Lower leg skin (tissue), 4 donors: ENCODE results near the gene C1orf198. TPM values are rescaled to one million over a fixed set of nuclear protein-coding genes. Genes with fewer than 3 reads are reported as not detected.

Experiments used
- DNase-seq, 2 donors: peaks; one replicate each; pipeline ENCODE4 v3.0.0-alpha.2; 2019; ENCODE audit warnings: low spot score in 2 of 2
- H3K4me3 ChIP-seq: fragments of 200-600 bp; sonication (generic); 2 replicates; pipeline ENCODE4 v1.5.1; 2017; ENCODE audit warnings: mild to moderate bottlenecking, low read depth; ENCODE audit not compliant: poor library complexity, severe bottlenecking
- CTCF ChIP-seq, 3 donors: fragments of 450-650 bp; IDR thresholded peaks; one replicate each; pipeline ENCODE4 v1.5.1; 2016; ENCODE audit warnings: antibody characterized with exemption in 3 of 3, mild to moderate bottlenecking in 3 of 3, moderate library complexity in 2 of 3
- POLR2A ChIP-seq, 2 donors: fragments of 450-650 bp; IDR thresholded peaks; one replicate each; pipeline ENCODE4 v1.6.1; 2016 to 2017; ENCODE audit warnings: antibody characterized with exemption in 2 of 2, mild to moderate bottlenecking in 1 of 2, moderate library complexity in 1 of 2
- WGBS, 2 donors: methylation state at CpG; one replicate each; pipeline ENCODE4 v1.1.5; 2018; 5-methylcytosine and 5-hydroxymethylcytosine counted together
- intact Hi-C: fragments of 100-400 bp; cut with DNase I; formaldehyde crosslinking; loops from one replicate; pipeline ENCODE4 v1.15.0; 2023; ENCODE audit warnings: low total_unique reads
- total RNA-seq, 4 donors: library from RNA; depleted of rRNA; stranded (reverse); fragments of >200 nt; gene quantifications; one replicate each; pipeline ENCODE4 v1.1.0, GENCODE V29; 2016

C1orf198 gene
- total RNA-seq, 4 donors from 2014 or later, result 71.1 to 80.1 (median 73.3) TPM

GRCh38 chr1:230902349-230902923 lies 34.1 kb upstream of the C1orf198 start:
- no peak overlapping the region for H3K4me3 ChIP-seq
- TF ChIP-seq POLR2A (IDR thresholded peaks at IDR 0.05), result no peak
- TF ChIP-seq CTCF (IDR thresholded peaks at IDR 0.05), result no peak
- intact Hi-C loops, result no loop called here
- DNase-seq, result no peak
- 95 to 97% methylated on average over 18 to 21 of the region's 22 CpGs for WGBS, 2 donors

- DNase-seq, result no peak
- WGBS, 2 donors, result 92 to 98% methylated on average over 6 of the region's 6 CpGs
- intact Hi-C loops, result no loop called here
- no peak overlapping the region for H3K4me3 ChIP-seq
- TF ChIP-seq POLR2A (IDR thresholded peaks at IDR 0.05) (no peak), CTCF (IDR thresholded peaks at IDR 0.05) (no peak)
These were observed 33.4 kb upstream of the C1orf198 start for GRCh38 chr1:230901671-230902070.

GRCh38 chr1:230900984-230901383 lies 32.7 kb upstream of the C1orf198 start:
- H3K4me3 ChIP-seq, result no peak overlapping the region
- intact Hi-C loops, result no loop called here
- DNase-seq, result no peak
- TF ChIP-seq CTCF (IDR thresholded peaks at IDR 0.05) (no peak), POLR2A (IDR thresholded peaks at IDR 0.05) (no peak)
- 87 to 88% methylated on average over 6 of the region's 6 CpGs for WGBS, 2 donors

GRCh38 chr1:230899841-230900251 lies 31.5 kb upstream of the C1orf198 start:
- TF ChIP-seq POLR2A (IDR thresholded peaks at IDR 0.05), result no peak
- no peak for TF ChIP-seq CTCF (IDR thresholded peaks at IDR 0.05)
- DNase-seq, result no peak
- H3K4me3 ChIP-seq, result no peak overlapping the region
- intact Hi-C loops, result no loop called here
- WGBS, 2 donors, result 84 to 85% methylated on average over 5 of the region's 5 CpGs

- TF ChIP-seq CTCF (IDR thresholded peaks at IDR 0.05), result no peak
- TF ChIP-seq POLR2A (IDR thresholded peaks at IDR 0.05), result no peak
- H3K4me3 ChIP-seq, result no peak overlapping the region
- no peak for DNase-seq
- 87 to 91% methylated on average over 8 of the region's 8 CpGs for WGBS, 2 donors
- intact Hi-C loops, result no loop called here
These were observed 30.4 kb upstream of the C1orf198 start for GRCh38 chr1:230898748-230899147.

- intact Hi-C loops, result no loop called here
- WGBS, 2 donors, result 92% methylated on average over 4 of the region's 4 CpGs
These were observed 29.8 kb upstream of the C1orf198 start for GRCh38 chr1:230898144-230898543.

More at GRCh38 chr1:230898144-230898543, 29.8 kb upstream of the C1orf198 start:
- H3K4me3 ChIP-seq, result no peak overlapping the region
- no peak for DNase-seq
- TF ChIP-seq POLR2A (IDR thresholded peaks at IDR 0.05) (no peak), CTCF (IDR thresholded peaks at IDR 0.05) (no peak)
